HG03521 (cell line): ENCODE measurements around the gene COL11A2.

Experiments used
- ATAC-seq: cut with Tn5 transposase; IDR thresholded peaks from one replicate; pipeline ENCODE4 v1.9.1; 2021; ENCODE audit warnings: mild to moderate bottlenecking, moderate library complexity; ENCODE audit not compliant: unreplicated experiment

COL11A2 gene

GRCh38 chr6:33193619-33194018, 1.4 kb upstream of the COL11A2 start:
- no peak for ATAC-seq

- no peak for ATAC-seq
Observed at GRCh38 chr6:33192671-33193602, 670 bp upstream of the COL11A2 start.

- no peak for ATAC-seq
Observed at GRCh38 chr6:33191383-33192104, 723 bp downstream of the COL11A2 start.

GRCh38 chr6:33190504-33191107, 1.7 kb downstream of the COL11A2 start:
- no peak for ATAC-seq

GRCh38 chr6:33189625-33190448, 2.4 kb downstream of the COL11A2 start:
- no peak for ATAC-seq

- no peak for ATAC-seq
Observed at GRCh38 chr6:33189164-33189563, 3.1 kb downstream of the COL11A2 start.

- no peak for ATAC-seq
Observed at GRCh38 chr6:33187809-33188208, 4.5 kb downstream of the COL11A2 start.

- ATAC-seq, result no peak
Observed at GRCh38 chr6:33185654-33186187, 6.5 kb downstream of the COL11A2 start.

GRCh38 chr6:33185190-33185589, 7.1 kb downstream of the COL11A2 start:
- no peak for ATAC-seq

- no peak for ATAC-seq
Observed at GRCh38 chr6:33183071-33183683, 9.1 kb downstream of the COL11A2 start.

GRCh38 chr6:33181141-33181540, 11.1 kb downstream of the COL11A2 start:
- no peak for ATAC-seq

GRCh38 chr6:33178755-33179475, 13.4 kb downstream of the COL11A2 start:
- no peak for ATAC-seq

GRCh38 chr6:33177552-33178446, 14.5 kb downstream of the COL11A2 start:
- no peak for ATAC-seq

- ATAC-seq, result no peak
Observed at GRCh38 chr6:33176906-33177305, 15.4 kb downstream of the COL11A2 start.

- no peak for ATAC-seq
Observed at GRCh38 chr6:33175436-33176069, 16.7 kb downstream of the COL11A2 start.

GRCh38 chr6:33174784-33175183, 17.5 kb downstream of the COL11A2 start:
- ATAC-seq, result no peak

- ATAC-seq, result no peak
Observed at GRCh38 chr6:33173535-33174180, 18.6 kb downstream of the COL11A2 start.
